ENCODE data around the gene PLEKHH3.
A peak's percentile ranks its signal among the peaks of the same experiment; 100 is the strongest.

Gene PLEKHH3

DNA sequence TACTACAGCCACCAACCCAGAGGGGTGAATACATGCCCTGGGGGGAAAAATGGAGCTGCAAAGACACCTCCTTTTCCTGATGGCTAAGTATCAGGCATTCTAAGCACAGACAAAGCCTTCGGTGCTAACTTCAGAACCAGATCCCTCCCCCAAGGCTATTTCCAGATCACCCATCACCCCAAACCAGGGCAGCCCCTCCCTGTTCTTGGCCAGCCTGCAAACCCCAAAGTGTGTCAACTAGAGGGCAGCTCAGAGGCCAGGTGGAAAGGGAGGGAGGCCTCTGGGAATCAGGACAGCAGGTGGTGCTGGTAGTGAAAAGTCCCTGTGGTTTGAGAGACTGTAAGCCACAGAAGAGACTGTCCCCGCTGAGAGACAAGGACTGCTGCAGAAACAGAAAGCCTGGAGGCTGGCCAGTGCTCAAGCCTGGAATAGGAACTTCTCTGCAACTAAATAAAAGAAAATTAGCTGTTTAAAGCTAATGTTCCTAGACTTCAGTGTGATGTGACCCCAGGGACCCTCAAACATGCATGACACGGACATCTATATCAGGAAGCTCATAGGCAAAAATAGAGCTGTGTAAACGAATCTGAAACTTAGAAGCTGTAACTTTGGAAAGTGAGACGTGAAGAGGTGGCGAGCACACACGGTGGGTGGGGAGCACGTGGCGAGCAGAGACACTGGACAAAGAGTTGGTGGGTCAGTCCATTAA lies 58.2 kb downstream of the PLEKHH3 start:
- Histone ChIP-seq H3K4me1 (ENCODE audit: insufficient read depth, poor library complexity, severe bottlenecking) (peaks cover 11% of the 10 kb centered on the region), H3K36me3 (ENCODE audit: low read depth) (peaks cover 15% of the 10 kb centered on the region), H3K27ac (ENCODE audit: poor library complexity, severe bottlenecking) (peak overlapping the region; percentile 28), H3K9me3 (ENCODE audit: severe bottlenecking) (no peaks in the 10 kb centered on the region), H3K4me3 (ENCODE audit: severe bottlenecking) (no peak overlapping the region), H3K27me3 (ENCODE audit: insufficient read depth, poor library complexity, severe bottlenecking) (no peaks in the 10 kb centered on the region)
- no peak for DNase-seq (ENCODE audit: low spot score)
- TF ChIP-seq, protein P1, sequence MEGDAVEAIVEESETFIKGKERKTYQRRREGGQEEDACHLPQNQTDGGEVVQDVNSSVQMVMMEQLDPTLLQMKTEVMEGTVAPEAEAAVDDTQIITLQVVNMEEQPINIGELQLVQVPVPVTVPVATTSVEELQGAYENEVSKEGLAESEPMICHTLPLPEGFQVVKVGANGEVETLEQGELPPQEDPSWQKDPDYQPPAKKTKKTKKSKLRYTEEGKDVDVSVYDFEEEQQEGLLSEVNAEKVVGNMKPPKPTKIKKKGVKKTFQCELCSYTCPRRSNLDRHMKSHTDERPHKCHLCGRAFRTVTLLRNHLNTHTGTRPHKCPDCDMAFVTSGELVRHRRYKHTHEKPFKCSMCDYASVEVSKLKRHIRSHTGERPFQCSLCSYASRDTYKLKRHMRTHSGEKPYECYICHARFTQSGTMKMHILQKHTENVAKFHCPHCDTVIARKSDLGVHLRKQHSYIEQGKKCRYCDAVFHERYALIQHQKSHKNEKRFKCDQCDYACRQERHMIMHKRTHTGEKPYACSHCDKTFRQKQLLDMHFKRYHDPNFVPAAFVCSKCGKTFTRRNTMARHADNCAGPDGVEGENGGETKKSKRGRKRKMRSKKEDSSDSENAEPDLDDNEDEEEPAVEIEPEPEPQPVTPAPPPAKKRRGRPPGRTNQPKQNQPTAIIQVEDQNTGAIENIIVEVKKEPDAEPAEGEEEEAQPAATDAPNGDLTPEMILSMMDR (IDR thresholded peaks at IDR 0.05; ENCODE audit: poor library complexity, severe bottlenecking) = peak; percentile 68
- ATAC-seq (ENCODE audit: low read depth) = peak; percentile 89

DNA sequence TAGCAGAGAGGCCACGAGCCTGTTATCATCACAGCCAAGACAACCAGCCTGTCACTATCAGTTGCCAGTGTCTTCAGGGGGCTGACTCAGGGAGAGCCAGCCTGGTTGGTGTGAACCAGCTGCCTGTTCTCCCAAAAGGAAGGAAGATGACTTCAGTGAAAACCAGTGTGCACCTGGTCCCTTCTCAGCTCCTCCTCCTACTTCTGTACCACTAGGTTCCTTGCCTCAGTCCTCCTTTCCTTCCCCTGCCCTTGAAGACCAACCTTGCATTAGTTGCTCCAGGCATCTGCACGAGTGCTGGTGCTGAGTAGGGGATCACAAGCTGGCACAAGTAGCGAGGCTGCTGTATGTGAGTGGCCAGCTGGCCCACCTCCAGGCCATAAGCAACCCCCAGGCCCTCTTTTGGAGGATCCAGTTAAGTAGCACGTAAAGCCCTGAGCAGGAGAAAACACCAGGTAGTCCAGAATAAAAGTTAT lies 58.8 kb downstream of the PLEKHH3 start:
- H3K27me3 ChIP-seq (ENCODE audit: insufficient read depth, poor library complexity, severe bottlenecking) = no peaks in the 10 kb centered on the region
- DNase-seq (ENCODE audit: low spot score) (no peak), ATAC-seq (ENCODE audit: low read depth) (peak; percentile 26)
- TF ChIP-seq, protein P1 (IDR thresholded peaks at IDR 0.05; ENCODE audit: poor library complexity, severe bottlenecking) = no peak
- no peaks in the 10 kb centered on the region for H3K9me3 ChIP-seq (ENCODE audit: severe bottlenecking)
- peak overlapping the region; percentile 28 for H3K27ac ChIP-seq (ENCODE audit: poor library complexity, severe bottlenecking)
- H3K4me3 ChIP-seq (ENCODE audit: severe bottlenecking) = no peak overlapping the region
- H3K36me3 ChIP-seq (ENCODE audit: low read depth) = peaks cover 21% of the 10 kb centered on the region
- peaks cover 7% of the 10 kb centered on the region for H3K4me1 ChIP-seq (ENCODE audit: insufficient read depth, poor library complexity, severe bottlenecking)
